ENCODE measurements around the gene IPO8.

IPO8 gene

GRCh38 chr12:30694412-30695198 is 1.1 kb downstream of the IPO8 start:
- peak overlapping the region; percentile 99 for H3K4me3 ChIP-seq (ENCODE audit: low read depth, low read length)
- TF ChIP-seq, protein P1, sequence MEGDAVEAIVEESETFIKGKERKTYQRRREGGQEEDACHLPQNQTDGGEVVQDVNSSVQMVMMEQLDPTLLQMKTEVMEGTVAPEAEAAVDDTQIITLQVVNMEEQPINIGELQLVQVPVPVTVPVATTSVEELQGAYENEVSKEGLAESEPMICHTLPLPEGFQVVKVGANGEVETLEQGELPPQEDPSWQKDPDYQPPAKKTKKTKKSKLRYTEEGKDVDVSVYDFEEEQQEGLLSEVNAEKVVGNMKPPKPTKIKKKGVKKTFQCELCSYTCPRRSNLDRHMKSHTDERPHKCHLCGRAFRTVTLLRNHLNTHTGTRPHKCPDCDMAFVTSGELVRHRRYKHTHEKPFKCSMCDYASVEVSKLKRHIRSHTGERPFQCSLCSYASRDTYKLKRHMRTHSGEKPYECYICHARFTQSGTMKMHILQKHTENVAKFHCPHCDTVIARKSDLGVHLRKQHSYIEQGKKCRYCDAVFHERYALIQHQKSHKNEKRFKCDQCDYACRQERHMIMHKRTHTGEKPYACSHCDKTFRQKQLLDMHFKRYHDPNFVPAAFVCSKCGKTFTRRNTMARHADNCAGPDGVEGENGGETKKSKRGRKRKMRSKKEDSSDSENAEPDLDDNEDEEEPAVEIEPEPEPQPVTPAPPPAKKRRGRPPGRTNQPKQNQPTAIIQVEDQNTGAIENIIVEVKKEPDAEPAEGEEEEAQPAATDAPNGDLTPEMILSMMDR (IDR thresholded peaks at IDR 0.05; ENCODE audit: low read depth, low read length), result no peak
- DNase-seq (ENCODE audit: low read depth, low spot score), result peak; percentile 53
- in situ Hi-C loops (cut with HindIII; ENCODE audit: low sequenced_read_pairs), result no loop called here

- no peak overlapping the region for H3K4me3 ChIP-seq (ENCODE audit: low read depth, low read length)
- TF ChIP-seq, protein P1 (IDR thresholded peaks at IDR 0.05; ENCODE audit: low read depth, low read length), result no peak
- in situ Hi-C loops (cut with HindIII; ENCODE audit: low sequenced_read_pairs), result no loop called here
- peak; percentile 31 for DNase-seq (ENCODE audit: low read depth, low spot score)
These were observed 3.2 kb downstream of the IPO8 start for GRCh38 chr12:30692470-30692869.

DNA sequence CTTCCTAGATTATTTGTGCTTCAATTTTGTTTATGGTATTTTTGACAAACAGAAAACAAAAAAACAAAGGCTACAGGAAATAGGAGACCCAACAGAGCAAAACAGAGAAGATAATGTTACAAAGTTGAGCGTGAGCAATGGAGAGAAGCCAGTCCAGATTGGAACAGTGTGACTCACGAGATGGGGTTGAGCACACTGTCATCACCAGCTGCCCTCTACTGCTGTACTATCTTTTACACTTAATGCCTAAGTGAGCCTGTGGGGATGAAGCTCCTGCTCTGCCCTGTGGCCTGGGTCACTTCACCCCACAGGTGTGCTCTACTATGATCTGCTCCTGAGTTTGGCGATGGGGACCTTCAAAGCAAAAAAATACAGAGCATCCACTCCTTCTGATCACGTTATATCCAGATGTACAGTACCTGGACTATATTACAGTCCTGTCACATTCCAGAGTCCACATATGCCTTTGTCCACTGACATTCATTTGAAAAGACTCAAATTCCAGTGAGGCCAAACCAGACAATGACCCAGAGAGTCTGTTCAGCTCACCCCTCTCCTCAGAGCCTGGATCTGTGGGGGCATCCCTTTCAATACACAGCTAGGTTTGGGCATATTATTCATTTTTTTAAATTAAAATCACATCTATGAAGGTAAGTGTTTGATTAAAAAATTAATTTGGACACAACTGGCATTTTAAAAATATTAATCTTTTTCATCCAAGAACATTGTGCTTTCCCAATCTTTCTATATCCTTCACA is 4.4 kb downstream of the IPO8 start:
- in situ Hi-C loops (cut with HindIII; ENCODE audit: low sequenced_read_pairs), result no loop called here
- H3K4me3 ChIP-seq (ENCODE audit: low read depth, low read length), result no peak overlapping the region
- TF ChIP-seq, protein P1 (IDR thresholded peaks at IDR 0.05; ENCODE audit: low read depth, low read length), result no peak
- peak; percentile 66 for DNase-seq (ENCODE audit: low read depth, low spot score)

DNA sequence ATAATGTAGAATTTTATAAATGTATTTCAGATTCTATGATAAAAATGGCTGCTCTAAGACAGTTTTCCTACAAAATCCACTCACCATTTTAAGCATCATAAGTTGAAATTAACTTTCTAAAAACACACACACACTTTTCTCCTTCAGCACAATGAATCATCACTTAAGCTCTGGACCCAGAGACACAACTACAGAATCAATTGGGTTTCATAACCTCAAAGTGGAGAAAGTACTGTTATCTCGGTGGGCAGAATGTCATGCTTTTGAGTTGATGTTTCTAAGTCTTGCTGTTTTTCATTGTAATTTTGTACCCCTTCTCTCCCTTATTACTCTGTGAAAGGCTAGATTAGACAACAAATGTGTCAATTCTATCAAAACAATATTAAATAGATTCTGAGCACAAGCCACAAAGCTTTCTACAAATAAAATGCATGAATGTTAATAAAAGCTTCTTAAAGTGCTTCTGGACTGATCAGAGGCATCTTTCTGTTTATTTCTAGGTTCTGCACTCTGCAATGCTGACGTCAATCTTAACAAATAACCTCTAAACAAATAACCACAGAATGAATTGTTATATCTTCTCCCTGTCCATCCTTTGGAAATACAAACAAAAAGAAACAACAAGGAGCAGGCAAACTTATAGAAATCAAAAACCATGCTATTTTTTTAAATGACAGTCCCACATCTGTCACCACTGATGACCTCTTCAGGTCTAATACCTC is 8.2 kb downstream of the IPO8 start:
- H3K4me3 ChIP-seq (ENCODE audit: low read depth, low read length), result no peak overlapping the region
- in situ Hi-C loops (cut with HindIII; ENCODE audit: low sequenced_read_pairs), result no loop called here
- TF ChIP-seq, protein P1 (IDR thresholded peaks at IDR 0.05; ENCODE audit: low read depth, low read length), result no peak
- DNase-seq (ENCODE audit: low read depth, low spot score), result no peak

GRCh38 chr12:30679241-30679640 is 16.4 kb downstream of the IPO8 start:
- in situ Hi-C loops (cut with HindIII; ENCODE audit: low sequenced_read_pairs), result no loop called here
- no peak overlapping the region for H3K4me3 ChIP-seq (ENCODE audit: low read depth, low read length)
- TF ChIP-seq, protein P1 (IDR thresholded peaks at IDR 0.05; ENCODE audit: low read depth, low read length), result no peak
- DNase-seq (ENCODE audit: low read depth, low spot score), result no peak

GRCh38 chr12:30678221-30678620 is 17.4 kb downstream of the IPO8 start:
- H3K4me3 ChIP-seq (ENCODE audit: low read depth, low read length), result no peak overlapping the region
- TF ChIP-seq, protein P1 (IDR thresholded peaks at IDR 0.05; ENCODE audit: low read depth, low read length), result no peak

More at GRCh38 chr12:30678221-30678620, 17.4 kb downstream of the IPO8 start:
- no peak for DNase-seq (ENCODE audit: low read depth, low spot score)
- in situ Hi-C loops (cut with HindIII; ENCODE audit: low sequenced_read_pairs), result no loop called here

All from astrocyte of the spinal cord (primary cell).